Inflammatory macrophage (primary cell): Measurements from ENCODE around the gene PLLP.

Experiments used
- DNase-seq, 2 donors: peaks; one replicate each; pipeline ENCODE4 v3.0.0-alpha.2; 2020 to 2022

PLLP gene

GRCh38 chr16:57255686-57256415 lies 28.6 kb downstream of the PLLP start:
- no peak for DNase-seq

GRCh38 chr16:57253466-57253865 lies 31.0 kb downstream of the PLLP start:
- no peak for DNase-seq

- DNase-seq, result no peak
Observed at GRCh38 chr16:57252148-57252721, 32.2 kb downstream of the PLLP start.

GRCh38 chr16:57251352-57251751 lies 33.1 kb downstream of the PLLP start:
- no peak for DNase-seq

- no peak for DNase-seq
Observed at GRCh38 chr16:57245472-57246113, 38.9 kb downstream of the PLLP start.

GRCh38 chr16:57244767-57245471 lies 39.6 kb downstream of the PLLP start, which contains the start of gene ARL2BP:
Gene ARL2BP, plus strand, starts transcription at chr16:57245259. Its CDS starts 109 bp downstream, at chr16:57245368.
- DNase-seq, result peak; percentile 98

- DNase-seq, result no peak
Observed at GRCh38 chr16:57244463-57244766, 40.1 kb downstream of the PLLP start.

GRCh38 chr16:57242650-57243049 lies 41.8 kb downstream of the PLLP start:
- DNase-seq, result no peak

- DNase-seq, result peak; percentile 50 to 53
Observed at GRCh38 chr16:57240851-57241250, 43.6 kb downstream of the PLLP start.

- DNase-seq, result no peak
Observed at GRCh38 chr16:57239107-57239506, 45.4 kb downstream of the PLLP start.

GRCh38 chr16:57238682-57239081 lies 45.8 kb downstream of the PLLP start:
- no peak for DNase-seq

- DNase-seq, result no peak
Observed at GRCh38 chr16:57236022-57236350, 48.5 kb downstream of the PLLP start.

GRCh38 chr16:57235128-57236021 lies 49.1 kb downstream of the PLLP start:
- peak; percentile 6 to 28 for DNase-seq

GRCh38 chr16:57234707-57235092 lies 49.8 kb downstream of the PLLP start:
- no peak for DNase-seq

GRCh38 chr16:57233944-57234706 lies 50.3 kb downstream of the PLLP start:
- DNase-seq, result no peak

GRCh38 chr16:57231821-57232350 lies 52.6 kb downstream of the PLLP start:
- DNase-seq, result no peak

- DNase-seq, result no peak
Observed at GRCh38 chr16:57229079-57229478, 55.4 kb downstream of the PLLP start.

GRCh38 chr16:57226701-57227621 lies 57.5 kb downstream of the PLLP start:
- no peak for DNase-seq

- no peak for DNase-seq
Observed at GRCh38 chr16:57225978-57226377, 58.5 kb downstream of the PLLP start.

- no peak for DNase-seq
Observed at GRCh38 chr16:57224651-57225335, 59.7 kb downstream of the PLLP start.
